ENCODE results near the gene SVIL. TPM values are rescaled to one million over a fixed set of nuclear protein-coding genes. Genes with fewer than 3 reads are reported as not detected.
"Not testable (repeated sequence)": the region's sequence is repeated elsewhere in the genome, so short reads cannot be mapped to it uniquely, and the experiment has no call there.

Gene SVIL
- total RNA-seq, 2 donors from 2014 or later, result 39.5 to 46.4 TPM

DNA sequence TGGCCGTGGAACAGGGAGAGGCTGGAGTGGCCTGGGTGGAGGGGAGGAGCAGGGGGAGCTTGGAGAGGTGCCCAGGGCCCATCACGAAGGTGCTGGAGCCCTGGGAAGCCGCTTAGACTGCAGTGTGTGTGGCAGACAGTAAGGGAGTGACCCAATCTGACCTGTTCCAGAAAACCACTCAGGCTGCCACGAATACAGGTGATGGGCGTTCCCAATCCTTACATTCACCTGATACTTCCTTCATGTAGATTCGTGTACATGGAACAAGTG lies 161.7 kb downstream of the SVIL start:
- Mint-ChIP-seq H3K27me3 (no peaks in the 10 kb centered on the region), H3K36me3 (ENCODE audit: low read depth) (peaks cover 13% of the 10 kb centered on the region)

DNA sequence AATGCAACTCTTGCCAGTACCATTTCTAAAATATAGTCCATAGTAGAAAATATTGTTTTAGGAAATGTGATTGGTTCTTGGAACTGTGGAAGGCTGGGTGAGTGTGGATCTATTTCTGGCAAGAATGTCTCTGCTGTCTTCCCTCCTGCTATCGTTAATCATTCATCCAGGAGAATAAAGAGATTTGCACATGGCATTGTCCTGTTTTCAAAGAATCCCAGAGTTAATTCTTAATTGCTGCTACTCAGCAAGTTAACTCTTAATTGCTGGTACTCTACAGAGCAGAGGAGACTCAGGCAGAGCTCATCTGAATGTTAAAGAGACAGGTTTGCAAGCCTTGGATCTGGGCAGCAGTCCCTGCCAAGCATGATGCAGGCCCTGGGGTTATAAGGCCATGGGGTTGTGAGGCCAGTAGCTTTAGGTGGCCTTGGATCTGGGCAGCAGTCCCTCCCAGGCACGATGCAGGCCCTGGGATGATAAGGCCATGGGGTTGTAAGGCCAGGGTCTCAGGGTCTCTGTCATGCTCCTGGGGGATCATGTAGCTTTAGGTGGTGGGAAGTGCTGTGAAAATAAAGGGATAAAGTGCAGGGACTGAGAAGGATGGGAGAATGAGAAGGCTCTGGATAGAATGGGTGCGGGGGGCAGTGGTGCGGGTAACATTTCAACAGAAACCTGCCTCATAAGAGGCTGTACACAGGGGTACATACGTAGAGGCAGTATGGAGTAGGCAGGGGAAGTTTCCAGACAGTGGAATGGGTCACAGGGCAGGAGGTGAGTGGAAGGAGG lies 162.3 kb downstream of the SVIL start:
- Mint-ChIP-seq H3K27ac (peak overlapping the region; percentile 82), H3K27me3 (no peaks in the 10 kb centered on the region)

More for the DNA sequence above, 161.7 kb downstream of the SVIL start:
- Mint-ChIP-seq H3K27ac (peak overlapping the region; percentile 82), H3K4me1 (peaks cover 2% of the 10 kb centered on the region), H3K4me3 (no peak overlapping the region)
- ATAC-seq (no peak), DNase-seq (no peak)
- H3K9me3 ChIP-seq (ENCODE audit: control insufficient read depth, low read length, poor library complexity, severe bottlenecking), result no peaks in the 10 kb centered on the region

DNA sequence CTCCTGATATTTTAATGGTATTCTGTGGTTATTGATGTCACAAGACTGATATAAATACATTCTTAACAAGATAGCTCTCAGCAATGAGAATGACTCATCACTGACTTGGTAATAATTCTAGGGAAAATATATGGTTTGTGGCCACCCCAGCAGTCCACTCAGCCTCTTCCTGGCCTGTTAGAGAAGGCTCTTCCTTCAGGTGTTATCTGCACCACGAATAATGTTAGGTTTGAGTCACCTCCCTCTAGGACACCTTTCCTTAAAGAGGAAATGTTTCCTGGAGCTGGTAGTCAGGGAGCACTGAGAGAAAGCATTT lies 163.3 kb downstream of the SVIL start:
- H3K27me3 Mint-ChIP-seq, result no peaks in the 10 kb centered on the region
- H3K9me3 ChIP-seq (ENCODE audit: control insufficient read depth, low read length, poor library complexity, severe bottlenecking), result no peaks in the 10 kb centered on the region
- peaks cover 2% of the 10 kb centered on the region for H3K4me1 Mint-ChIP-seq
- no peak overlapping the region for H3K27ac Mint-ChIP-seq
- no peak overlapping the region for H3K4me3 Mint-ChIP-seq
- no peak for DNase-seq
- ATAC-seq, result no peak
- H3K36me3 Mint-ChIP-seq (ENCODE audit: low read depth), result peaks cover 13% of the 10 kb centered on the region

More for the DNA sequence above, 162.3 kb downstream of the SVIL start:
- Mint-ChIP-seq H3K4me3 (no peak overlapping the region), H3K4me1 (peaks cover 2% of the 10 kb centered on the region), H3K36me3 (ENCODE audit: low read depth) (peaks cover 13% of the 10 kb centered on the region)
- H3K9me3 ChIP-seq (ENCODE audit: control insufficient read depth, low read length, poor library complexity, severe bottlenecking), result no peaks in the 10 kb centered on the region
- DNase-seq, result no peak
- ATAC-seq, result no peak

DNA sequence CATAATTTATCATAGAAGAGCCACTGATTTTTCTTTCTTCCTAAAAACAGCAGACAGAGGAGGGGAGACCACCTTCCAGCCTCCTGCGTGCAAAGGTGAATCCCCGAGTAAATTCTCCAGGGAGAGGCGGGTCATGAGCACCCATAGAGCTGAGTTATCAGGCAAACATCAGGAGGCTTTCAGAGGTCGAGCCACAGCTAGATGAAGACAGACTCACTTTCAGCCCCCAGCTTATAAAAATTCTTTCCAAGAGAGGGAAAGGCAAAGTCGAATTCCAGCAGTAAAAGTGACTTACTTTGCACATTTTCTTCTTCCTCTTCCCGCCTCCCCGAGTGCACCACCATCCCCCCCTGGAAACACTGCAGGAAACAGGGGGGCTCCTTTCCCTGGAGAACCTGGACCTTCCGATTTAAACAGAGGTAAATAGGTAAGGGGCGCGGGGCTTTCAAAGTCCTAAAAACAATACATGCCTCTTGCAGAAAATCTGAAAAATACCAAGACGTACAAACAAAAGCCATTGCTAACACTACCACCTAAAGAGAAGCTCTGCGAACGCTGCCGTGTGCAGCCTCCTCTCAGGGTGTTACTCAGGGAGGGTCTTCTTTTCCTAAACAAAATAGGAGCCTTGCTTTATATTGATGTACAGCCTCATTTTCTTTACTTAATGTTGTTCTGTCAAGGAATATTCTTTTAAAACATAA lies 163.8 kb downstream of the SVIL start:
- peaks cover 2% of the 10 kb centered on the region for H3K4me1 Mint-ChIP-seq
- H3K27me3 Mint-ChIP-seq, result no peaks in the 10 kb centered on the region
- H3K4me3 Mint-ChIP-seq, result no peak overlapping the region
- H3K27ac Mint-ChIP-seq, result no peak overlapping the region
- no peak for DNase-seq
- peaks cover 13% of the 10 kb centered on the region for H3K36me3 Mint-ChIP-seq (ENCODE audit: low read depth)
- H3K9me3 ChIP-seq (ENCODE audit: control insufficient read depth, low read length, poor library complexity, severe bottlenecking), result no peaks in the 10 kb centered on the region
- no peak for ATAC-seq

DNA sequence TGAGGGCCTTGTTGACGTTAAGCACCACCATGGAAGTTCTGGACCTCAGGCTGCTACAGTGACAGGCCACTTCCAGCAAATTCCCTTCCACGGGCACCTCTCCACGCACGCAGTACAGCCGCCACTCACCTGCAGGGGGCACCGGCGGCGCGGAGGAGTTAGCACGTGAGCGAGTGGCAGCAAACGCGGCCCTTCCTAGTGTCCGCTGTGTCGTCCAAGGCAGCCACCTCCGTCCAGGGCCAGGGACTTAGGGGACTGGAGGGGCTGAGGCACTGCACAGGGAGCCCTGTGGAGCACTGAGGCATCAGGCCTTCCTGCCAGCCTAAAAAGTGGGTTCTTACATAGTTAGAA lies 164.4 kb downstream of the SVIL start:
- DNase-seq (no peak), ATAC-seq (no peak)
- no peak overlapping the region for H3K27ac Mint-ChIP-seq
- H3K27me3 Mint-ChIP-seq, result no peaks in the 10 kb centered on the region
- H3K4me1 Mint-ChIP-seq, result peaks cover 2% of the 10 kb centered on the region
- H3K4me3 Mint-ChIP-seq, result no peak overlapping the region
- no peaks in the 10 kb centered on the region for H3K9me3 ChIP-seq (ENCODE audit: control insufficient read depth, low read length, poor library complexity, severe bottlenecking)
- H3K36me3 Mint-ChIP-seq (ENCODE audit: low read depth), result peaks cover 14% of the 10 kb centered on the region

DNA sequence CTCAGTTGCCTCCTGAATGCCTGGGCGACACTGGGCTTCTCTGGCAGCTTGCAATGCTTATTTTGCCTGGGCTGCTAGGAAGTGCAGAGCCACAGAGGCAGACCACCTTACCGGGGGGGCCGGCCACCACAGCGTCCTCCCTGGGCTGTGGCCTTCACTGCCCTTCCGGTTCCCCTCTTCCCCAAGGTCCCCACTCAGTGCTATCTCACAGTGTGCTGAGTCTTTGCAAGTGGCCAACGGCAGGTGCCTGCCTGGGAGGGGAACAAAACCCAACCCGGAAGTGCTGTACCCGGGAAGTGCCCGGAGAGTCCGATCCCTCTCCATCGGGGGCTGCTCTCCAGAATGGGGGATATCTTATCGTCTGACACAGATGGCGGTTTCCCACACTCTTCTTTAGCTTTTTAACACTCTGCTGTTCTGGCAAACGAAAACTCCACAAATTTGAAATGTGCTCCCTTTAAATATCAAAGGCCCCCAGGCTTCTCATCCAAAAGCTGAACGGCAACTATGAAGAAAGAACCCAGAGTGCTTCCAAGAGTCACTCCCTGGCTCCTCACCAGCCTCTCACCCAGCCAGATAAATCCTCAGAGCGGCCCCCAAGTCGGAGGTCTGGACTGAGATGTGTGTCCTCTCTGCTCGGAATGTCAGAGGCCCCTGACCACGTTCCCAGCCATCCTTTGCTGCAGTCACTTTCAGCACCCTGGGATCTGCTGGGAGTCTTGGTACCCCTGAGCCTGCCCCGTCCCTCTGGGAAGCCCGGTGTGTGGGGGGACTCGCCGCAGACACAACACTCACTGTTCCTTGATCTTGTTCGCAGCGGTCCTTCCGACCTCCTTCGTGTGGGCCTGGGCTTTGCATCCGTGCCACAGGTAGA lies 165.1 kb downstream of the SVIL start:
- Mint-ChIP-seq H3K27ac (peak overlapping the region; percentile 47), H3K4me1 (no peaks in the 10 kb centered on the region), H3K27me3 (no peaks in the 10 kb centered on the region), H3K4me3 (no peak overlapping the region), H3K36me3 (ENCODE audit: low read depth) (peaks cover 16% of the 10 kb centered on the region)
- ATAC-seq, result no peak
- no peaks in the 10 kb centered on the region for H3K9me3 ChIP-seq (ENCODE audit: control insufficient read depth, low read length, poor library complexity, severe bottlenecking)
- DNase-seq, result no peak

DNA sequence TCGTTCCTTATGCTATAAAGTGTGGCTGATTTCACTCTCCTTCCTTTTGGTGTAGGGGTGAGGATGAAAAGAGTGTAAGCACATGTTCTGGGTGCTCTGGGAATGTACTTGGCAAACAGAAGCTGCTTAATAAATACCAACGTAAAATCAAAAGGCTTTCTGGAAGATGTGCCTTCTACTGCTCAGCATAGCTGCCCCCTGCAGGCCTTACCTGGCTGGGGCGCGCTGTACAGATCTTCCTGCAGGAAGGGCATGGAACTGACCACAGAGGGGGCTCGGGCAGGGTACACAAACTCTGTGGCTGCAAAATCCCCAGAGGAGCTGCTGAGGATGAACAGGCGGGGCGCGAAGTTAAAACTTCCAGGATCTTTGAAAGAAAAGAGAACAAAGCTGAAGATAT lies 169.4 kb downstream of the SVIL start:
- no peaks in the 10 kb centered on the region for H3K9me3 ChIP-seq (ENCODE audit: control insufficient read depth, low read length, poor library complexity, severe bottlenecking)
- Mint-ChIP-seq H3K36me3 (ENCODE audit: low read depth) (peaks cover 16% of the 10 kb centered on the region), H3K4me1 (no peaks in the 10 kb centered on the region), H3K4me3 (no peak overlapping the region), H3K27me3 (no peaks in the 10 kb centered on the region), H3K27ac (no peak overlapping the region)
- ATAC-seq (no peak), DNase-seq (no peak)

DNA sequence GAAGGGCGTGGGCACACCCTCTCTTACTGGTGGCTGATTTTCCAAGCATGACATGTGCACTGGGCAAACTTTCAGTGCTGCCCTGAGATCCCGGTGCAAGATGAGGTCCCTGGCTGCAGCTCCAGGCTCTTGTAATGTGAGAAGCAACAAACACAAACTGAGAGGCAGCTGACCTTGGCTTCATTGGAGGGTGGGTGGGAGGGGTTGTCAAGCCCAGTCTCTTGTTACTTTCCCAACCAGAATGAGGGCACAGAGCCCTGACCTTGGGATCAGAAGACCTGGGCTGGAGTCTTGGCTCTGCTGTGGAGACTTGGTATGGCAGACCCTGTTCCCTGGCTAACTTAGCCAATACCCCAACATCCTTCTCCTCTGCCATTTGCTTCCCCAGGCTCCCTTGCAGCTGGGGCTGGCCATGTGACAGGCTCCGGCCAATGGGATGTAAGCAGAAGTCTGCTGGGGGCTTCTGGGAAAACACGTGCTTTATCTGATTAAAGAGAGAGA lies 170.1 kb downstream of the SVIL start:
- not testable (repeated sequence) for ATAC-seq; H3K9me3 ChIP-seq (ENCODE audit: control insufficient read depth, low read length, poor library complexity, severe bottlenecking); H3K4me1 Mint-ChIP-seq; H3K27me3 Mint-ChIP-seq; H3K4me3 Mint-ChIP-seq; H3K27ac Mint-ChIP-seq; DNase-seq
- peaks cover 13% of the 10 kb centered on the region for H3K36me3 Mint-ChIP-seq (ENCODE audit: low read depth)

DNA sequence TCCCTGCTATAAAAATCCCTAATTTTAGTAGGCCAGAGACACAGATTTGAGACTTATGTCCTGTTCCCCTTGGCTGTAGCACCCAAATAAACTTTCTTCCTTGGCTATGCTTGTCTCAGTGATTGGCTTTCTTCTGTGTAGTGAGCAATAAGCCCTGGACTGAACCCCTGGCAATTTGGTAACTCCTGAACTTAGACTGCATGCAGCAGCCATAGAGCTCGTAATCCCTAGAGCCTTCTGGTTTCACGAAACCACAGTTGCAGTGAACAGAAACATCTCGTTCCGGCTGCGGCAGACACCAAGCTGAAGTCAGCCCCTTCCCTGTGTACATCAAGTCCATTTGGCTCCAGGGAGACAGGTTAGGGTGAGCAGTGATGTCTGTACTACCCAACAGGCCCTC lies 173.7 kb downstream of the SVIL start:
- Mint-ChIP-seq H3K27me3 (no peaks in the 10 kb centered on the region), H3K4me1 (no peaks in the 10 kb centered on the region), H3K36me3 (ENCODE audit: low read depth) (peaks cover 13% of the 10 kb centered on the region), H3K27ac (no peak overlapping the region), H3K4me3 (no peak overlapping the region)
- H3K9me3 ChIP-seq (ENCODE audit: control insufficient read depth, low read length, poor library complexity, severe bottlenecking), result no peaks in the 10 kb centered on the region
- DNase-seq, result no peak
- no peak for ATAC-seq

DNA sequence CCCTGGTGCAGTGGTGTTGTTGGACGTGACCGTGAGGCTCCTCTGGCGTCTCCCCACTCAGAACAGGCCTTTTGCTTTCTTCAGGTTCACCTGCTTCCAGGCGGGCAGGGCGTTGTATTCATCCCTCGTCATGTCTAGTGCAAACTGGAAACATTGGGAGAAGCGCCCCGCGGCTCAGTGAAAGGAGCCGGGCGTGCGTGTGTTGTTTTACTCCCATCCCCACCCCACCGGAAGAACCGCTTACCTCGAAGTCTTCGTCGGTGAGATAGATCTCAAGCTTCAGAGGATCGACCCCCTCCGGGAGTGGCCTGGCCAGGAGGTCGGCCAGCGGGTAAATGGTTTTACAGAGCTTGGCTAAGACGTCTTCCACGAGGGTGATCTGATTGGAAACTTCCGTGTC lies 176.6 kb downstream of the SVIL start:
- not testable (repeated sequence) for ATAC-seq; H3K9me3 ChIP-seq (ENCODE audit: control insufficient read depth, low read length, poor library complexity, severe bottlenecking); H3K27ac Mint-ChIP-seq; H3K4me3 Mint-ChIP-seq; H3K4me1 Mint-ChIP-seq; H3K36me3 Mint-ChIP-seq (ENCODE audit: low read depth); DNase-seq; H3K27me3 Mint-ChIP-seq

DNA sequence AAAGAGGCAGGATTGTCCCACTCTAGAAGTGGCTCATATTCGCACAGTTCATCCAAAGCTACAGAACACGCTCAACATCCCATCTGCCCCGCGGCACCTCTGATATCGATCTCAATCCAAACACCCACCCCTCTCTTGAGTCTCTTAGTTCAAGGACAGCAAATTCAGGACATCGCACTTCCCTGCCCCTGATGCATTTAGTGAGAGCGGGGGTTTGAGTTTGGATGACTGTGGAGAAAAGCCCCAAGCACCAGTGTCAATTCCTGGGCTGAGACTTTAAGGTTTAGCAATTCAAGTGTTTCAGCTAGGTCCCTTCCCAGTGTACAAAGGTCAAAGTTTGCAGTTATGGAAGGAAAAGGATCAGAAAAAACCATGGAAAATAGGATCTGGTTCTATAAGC lies 179.7 kb downstream of the SVIL start:
- ATAC-seq, result no peak
- Mint-ChIP-seq H3K27me3 (no peaks in the 10 kb centered on the region), H3K36me3 (ENCODE audit: low read depth) (peaks cover 2% of the 10 kb centered on the region), H3K4me1 (peaks cover 2% of the 10 kb centered on the region), H3K4me3 (no peak overlapping the region), H3K27ac (peak overlapping the region; percentile 27)
- no peak for DNase-seq
- no peaks in the 10 kb centered on the region for H3K9me3 ChIP-seq (ENCODE audit: control insufficient read depth, low read length, poor library complexity, severe bottlenecking)

DNA sequence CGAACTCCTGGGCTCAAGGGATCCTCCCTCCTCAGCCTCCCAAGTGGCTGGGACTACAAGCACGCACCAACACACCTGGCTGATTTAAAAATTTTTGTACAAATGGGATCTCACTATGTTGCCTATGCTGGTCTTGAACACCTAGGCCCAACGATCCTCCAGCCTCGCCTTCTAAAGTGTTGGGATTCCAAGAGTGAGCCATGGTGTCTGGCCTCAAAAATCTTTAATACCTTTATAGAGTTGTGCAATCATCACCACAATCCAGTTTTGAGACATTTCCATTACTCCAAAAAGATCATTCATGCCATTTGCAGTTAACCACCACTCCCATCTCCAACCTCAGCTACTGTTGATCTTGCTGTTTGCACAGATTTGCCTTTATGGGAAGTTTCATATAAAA lies 180.5 kb downstream of the SVIL start:
- DNase-seq (no peak), ATAC-seq (no peak)
- H3K4me3 Mint-ChIP-seq, result no peak overlapping the region
- H3K27ac Mint-ChIP-seq, result peak overlapping the region; percentile 27
- peaks cover 2% of the 10 kb centered on the region for H3K36me3 Mint-ChIP-seq (ENCODE audit: low read depth)
- no peaks in the 10 kb centered on the region for H3K9me3 ChIP-seq (ENCODE audit: control insufficient read depth, low read length, poor library complexity, severe bottlenecking)
- H3K4me1 Mint-ChIP-seq, result peaks cover 2% of the 10 kb centered on the region
- H3K27me3 Mint-ChIP-seq, result no peaks in the 10 kb centered on the region

DNA sequence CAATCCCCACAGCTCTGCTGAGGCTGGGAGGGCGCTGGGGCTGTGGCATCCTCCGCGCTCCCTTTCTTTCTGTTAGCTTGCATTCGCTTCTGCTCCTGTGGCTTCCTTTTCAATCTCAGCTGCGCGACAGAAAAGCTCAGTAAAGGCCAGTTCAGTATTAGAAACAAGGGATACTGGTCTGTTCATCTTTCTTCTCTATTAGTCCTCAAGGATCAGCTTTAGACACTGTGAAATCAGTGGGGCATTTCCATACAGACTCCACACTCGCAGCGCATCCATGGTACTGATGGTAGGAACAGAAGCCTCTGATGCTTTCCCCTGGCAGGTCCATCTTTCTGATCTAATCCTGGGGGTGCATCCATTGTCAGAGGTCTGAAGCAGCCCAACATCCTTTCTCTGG lies 182.2 kb downstream of the SVIL start:
- H3K9me3 ChIP-seq (ENCODE audit: control insufficient read depth, low read length, poor library complexity, severe bottlenecking), result no peaks in the 10 kb centered on the region
- peaks cover 2% of the 10 kb centered on the region for H3K4me1 Mint-ChIP-seq
- ATAC-seq (no peak), DNase-seq (no peak)
- H3K27ac Mint-ChIP-seq, result no peak overlapping the region
- no peaks in the 10 kb centered on the region for H3K27me3 Mint-ChIP-seq
- H3K36me3 Mint-ChIP-seq (ENCODE audit: low read depth), result peaks cover 2% of the 10 kb centered on the region
- H3K4me3 Mint-ChIP-seq, result no peak overlapping the region
